ENCODE data around the gene LRRC46. TPM values are rescaled to one million over a fixed set of nuclear protein-coding genes. Genes with fewer than 3 reads are reported as not detected.

LRRC46 gene
- polyA plus RNA-seq, 3 donors, result 0.12 to 0.65 (median 0.22) TPM

GRCh38 chr17:47856830-47857229 lies 25.4 kb downstream of the LRRC46 start:
- H3K79me2 ChIP-seq (ENCODE audit: insufficient read depth, low read length), result no peaks in the 10 kb centered on the region
- H3K9me3 ChIP-seq (replicated peaks in 1 of 2; ENCODE audit: control insufficient read depth in 1 of 2, insufficient read depth in 1 of 2, low read length in 2 of 2), result peaks cover 0 to 8% of the 10 kb centered on the region in 2 donors
- H3K4me3 ChIP-seq (replicated peaks in 1 of 3; ENCODE audit: low read depth in 2 of 3, low read length in 3 of 3), result no peak overlapping the region
- DNase-seq, result no peak
- no peak overlapping the region for H3K9ac ChIP-seq (ENCODE audit: insufficient read depth, low read length, poor library complexity, severe bottlenecking)
- peaks cover 0 to 7% of the 10 kb centered on the region in 2 donors for H3K36me3 Mint-ChIP-seq
- H3K27me3 Mint-ChIP-seq (ENCODE audit: low read depth in 3 of 3), result peaks cover 38 to 52% (median 49%) of the 10 kb centered on the region in 3 donors
- no peaks in the 10 kb centered on the region for H3K36me3 ChIP-seq (replicated peaks in 1 of 2; ENCODE audit: control insufficient read depth in 1 of 2, insufficient read depth in 2 of 2, low read length in 2 of 2)
- H3K4me1 Mint-ChIP-seq, result peaks cover 13% of the 10 kb centered on the region
- H3K4me3 Mint-ChIP-seq, result no peak overlapping the region
- H3K27ac ChIP-seq (ENCODE audit: low read depth in 1 of 2, low read length in 2 of 2), result no peak overlapping the region
- peak overlapping the region in 2 of 7 donors; percentile 21 to 26 for H3K27ac Mint-ChIP-seq
- H3K9me3 Mint-ChIP-seq, result peaks cover 0 to 11% (median 7%) of the 10 kb centered on the region in 7 donors
- TF ChIP-seq, protein P1, sequence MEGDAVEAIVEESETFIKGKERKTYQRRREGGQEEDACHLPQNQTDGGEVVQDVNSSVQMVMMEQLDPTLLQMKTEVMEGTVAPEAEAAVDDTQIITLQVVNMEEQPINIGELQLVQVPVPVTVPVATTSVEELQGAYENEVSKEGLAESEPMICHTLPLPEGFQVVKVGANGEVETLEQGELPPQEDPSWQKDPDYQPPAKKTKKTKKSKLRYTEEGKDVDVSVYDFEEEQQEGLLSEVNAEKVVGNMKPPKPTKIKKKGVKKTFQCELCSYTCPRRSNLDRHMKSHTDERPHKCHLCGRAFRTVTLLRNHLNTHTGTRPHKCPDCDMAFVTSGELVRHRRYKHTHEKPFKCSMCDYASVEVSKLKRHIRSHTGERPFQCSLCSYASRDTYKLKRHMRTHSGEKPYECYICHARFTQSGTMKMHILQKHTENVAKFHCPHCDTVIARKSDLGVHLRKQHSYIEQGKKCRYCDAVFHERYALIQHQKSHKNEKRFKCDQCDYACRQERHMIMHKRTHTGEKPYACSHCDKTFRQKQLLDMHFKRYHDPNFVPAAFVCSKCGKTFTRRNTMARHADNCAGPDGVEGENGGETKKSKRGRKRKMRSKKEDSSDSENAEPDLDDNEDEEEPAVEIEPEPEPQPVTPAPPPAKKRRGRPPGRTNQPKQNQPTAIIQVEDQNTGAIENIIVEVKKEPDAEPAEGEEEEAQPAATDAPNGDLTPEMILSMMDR (IDR thresholded peaks at IDR 0.05), result no peak
- peaks cover 33 to 42% of the 10 kb centered on the region in 2 donors for H3K27me3 ChIP-seq (ENCODE audit: control insufficient read depth in 2 of 2, insufficient read depth in 2 of 2, low read length in 2 of 2)
- H3K4me1 ChIP-seq (ENCODE audit: control insufficient read depth in 1 of 2, insufficient read depth in 2 of 2, low read length in 2 of 2), result peaks cover 0 to 5% of the 10 kb centered on the region in 2 donors
- no peaks in the 10 kb centered on the region for H4K20me1 ChIP-seq (ENCODE audit: insufficient read depth, low read length)
- no peak overlapping the region for H3K4me2 ChIP-seq (replicated peaks; ENCODE audit: extremely low read depth, low read length, poor library complexity, severe bottlenecking)
- H2AFZ ChIP-seq (ENCODE audit: insufficient read depth, low read depth, low read length, poor library complexity, severe bottlenecking), result no peak overlapping the region
- intact Hi-C loops (cut with micrococcal nuclease), result no loop called here

- Histone ChIP-seq H3K9ac (ENCODE audit: insufficient read depth, low read length, poor library complexity, severe bottlenecking) (no peak overlapping the region), H3K4me2 (replicated peaks; ENCODE audit: extremely low read depth, low read length, poor library complexity, severe bottlenecking) (no peak overlapping the region), H3K4me1 (ENCODE audit: control insufficient read depth in 1 of 2, insufficient read depth in 2 of 2, low read length in 2 of 2) (no peaks in the 10 kb centered on the region), H3K4me3 (replicated peaks in 1 of 3; ENCODE audit: low read depth in 2 of 3, low read length in 3 of 3) (no peak overlapping the region), H3K36me3 (replicated peaks in 1 of 2; ENCODE audit: control insufficient read depth in 1 of 2, insufficient read depth in 2 of 2, low read length in 2 of 2) (no peaks in the 10 kb centered on the region), H4K20me1 (ENCODE audit: insufficient read depth, low read length) (no peaks in the 10 kb centered on the region), H3K79me2 (ENCODE audit: insufficient read depth, low read length) (no peaks in the 10 kb centered on the region), H3K27me3 (ENCODE audit: control insufficient read depth in 2 of 2, insufficient read depth in 2 of 2, low read length in 2 of 2) (peaks cover 23 to 32% of the 10 kb centered on the region in 2 donors), H2AFZ (ENCODE audit: insufficient read depth, low read depth, low read length, poor library complexity, severe bottlenecking) (no peak overlapping the region), H3K27ac (ENCODE audit: low read depth in 1 of 2, low read length in 2 of 2) (no peak overlapping the region), H3K9me3 (replicated peaks in 1 of 2; ENCODE audit: control insufficient read depth in 1 of 2, insufficient read depth in 1 of 2, low read length in 2 of 2) (no peaks in the 10 kb centered on the region)
- DNase-seq, result no peak
- Mint-ChIP-seq H3K4me1 (peaks cover 6% of the 10 kb centered on the region), H3K27ac (no peak overlapping the region), H3K27me3 (ENCODE audit: low read depth in 3 of 3) (peaks cover 28 to 46% (median 39%) of the 10 kb centered on the region in 3 donors), H3K4me3 (peak overlapping the region in 1 of 2 donors; percentile 46), H3K9me3 (peaks cover 0 to 6% (median 2%) of the 10 kb centered on the region in 7 donors), H3K36me3 (no peaks in the 10 kb centered on the region)
- intact Hi-C loops (cut with micrococcal nuclease), result no loop called here
- TF ChIP-seq, protein P1 (IDR thresholded peaks at IDR 0.05), result no peak
- 21% methylated on average over 9 of the region's 16 CpGs for WGBS (ENCODE audit: insufficient coverage)
Observed at GRCh38 chr17:47857551-47858455, 26.3 kb downstream of the LRRC46 start.
